K562 (cell line): ENCODE measurements around the gene MRPL48. TPM values are rescaled to one million over a fixed set of nuclear protein-coding genes. Genes with fewer than 3 reads are reported as not detected.
A peak's percentile ranks its signal among the peaks of the same experiment; 100 is the strongest.

Source experiments
- BACH1 ChIP-seq: fragments of 200-800 bp; sonication (Bioruptor generic); IDR thresholded peaks from 2 replicates; pipeline ENCODE4 v1.6.1; 2016; ENCODE audit warnings: missing genetic modification characterization, missing compliant biosample characterization
- GATAD2A ChIP-seq: fragments of 450-650 bp; IDR thresholded peaks from 2 replicates; pipeline ENCODE4 v1.6.1; 2017
- GTF2A2 ChIP-seq: IDR thresholded peaks from 2 replicates; pipeline ENCODE4 v1.6.1; 2016; ENCODE audit warnings: mild to moderate bottlenecking, missing genetic modification characterization, missing compliant biosample characterization
- HNRNPK ChIP-seq: fragments of 200-400 bp; formaldehyde crosslinking; IDR thresholded peaks from one replicate; pipeline ENCODE4 v1.6.1; 2018; ENCODE audit warnings: mild to moderate bottlenecking, low read depth, low read length; ENCODE audit not compliant: poor library complexity, severe bottlenecking
- JUNB ChIP-seq: fragments of 450-650 bp; formaldehyde crosslinking; conservative IDR thresholded peaks from 2 replicates; pipeline ENCODE4 v1.4.0; 2020; ENCODE audit warnings: mild to moderate bottlenecking
- MECOM ChIP-seq: fragments of 250-450 bp; sonication (Bioruptor Pico); IDR thresholded peaks from 2 replicates; pipeline ENCODE4 v1.8.0; 2022; ENCODE audit warnings: inconsistent platforms
- MYC ChIP-seq, 2 experiments: fragments of 250-450 bp in 1 of 2; sonication (Bioruptor Pico) in 1 of 2; IDR thresholded peaks; 2 replicates each; pipeline versions ENCODE4 v1.5.1 to v1.6.1; 2012 to 2021; ENCODE audit warnings: low read depth in 2 of 2, borderline replicate concordance in 1 of 2, improper control_type of control experiment in 1 of 2, low read length in 1 of 2, mild to moderate bottlenecking in 1 of 2, moderate library complexity in 1 of 2
- POU5F1 ChIP-seq: fragments of 150-350 bp; IDR thresholded peaks from 2 replicates; pipeline ENCODE4 v1.6.1; 2014; ENCODE audit warnings: borderline replicate concordance, low read length, low read depth, mild to moderate bottlenecking; ENCODE audit not compliant: partially characterized antibody
- RFX1 ChIP-seq: fragments of 450-650 bp; IDR thresholded peaks from 2 replicates; pipeline ENCODE4 v1.6.1; 2016; ENCODE audit warnings: mild to moderate bottlenecking, moderate library complexity
- TAF15 ChIP-seq: fragments of 200-400 bp; formaldehyde crosslinking; IDR thresholded peaks from 2 replicates; pipeline ENCODE4 v1.6.1; 2017; ENCODE audit warnings: mild to moderate bottlenecking, low read depth, low read length, moderate library complexity
- TAF7 ChIP-seq: fragments of 450-650 bp; IDR thresholded peaks from 2 replicates; pipeline ENCODE4 v1.6.1; 2016; ENCODE audit warnings: missing genetic modification characterization, missing compliant biosample characterization
- TEAD4 ChIP-seq, 2 experiments: sonication (generic) in 1 of 2; formaldehyde crosslinking in 1 of 2; IDR thresholded peaks; 2 replicates each; pipeline versions ENCODE4 v1.6.1 to v1.8.0; 2012 to 2022; ENCODE audit warnings: borderline replicate concordance in 1 of 2, inconsistent platforms in 1 of 2, low read length in 1 of 2, mild to moderate bottlenecking in 1 of 2, missing genetic modification reagents in 1 of 2
- ZSCAN32 ChIP-seq: fragments of 450-650 bp; formaldehyde crosslinking; IDR thresholded peaks from 2 replicates; pipeline ENCODE4 v1.4.0; 2020; ENCODE audit warnings: mild to moderate bottlenecking, moderate library complexity
- polyA plus RNA-seq, 8 experiments: library from polyadenylated mRNA; depleted of rRNA in 4 of 8; stranded (reverse) in 5 of 8; unstranded in 3 of 8; fragments of >200 nt; fragmentation: Nextera tagmentation in 2 of 8; fragmentation: Illumina TruSeq in 1 of 8; extraction: Ambion mirVana in 2 of 8; extraction: Trizol in 1 of 8; gene quantifications; 2 replicates each; pipeline versions ENCODE4 v1.2.1 to v1.2.3, GENCODE V29; 2011 to 2014; ENCODE audit warnings: inconsistent platforms in 1 of 8, missing spikeins in 1 of 8
- total RNA-seq, 7 experiments: library from RNA; depleted of rRNA in 6 of 7; stranded (reverse); fragments of >200 nt in 6 of 7; fragmentation: Illumina TruSeq in 2 of 7; extraction: Trizol in 2 of 7; gene quantifications; 2 replicates each; pipeline versions ENCODE4 v1.2.1 to v1.2.3, GENCODE V29; 2011 to 2021; ENCODE audit warnings: low replicate concordance in 1 of 7
- TF ChIP-seq, protein P1 (sequence below): sonication (generic); formaldehyde crosslinking; IDR thresholded peaks from 2 replicates; pipeline ENCODE4 v1.8.0; 2022; ENCODE audit warnings: mild to moderate bottlenecking, missing genetic modification reagents
- TF ChIP-seq, protein P2 (sequence below): sonication (generic); formaldehyde crosslinking; IDR thresholded peaks from 2 replicates; pipeline ENCODE4 v1.8.1; 2022; ENCODE audit warnings: missing genetic modification reagents
- TF ChIP-seq, protein P3 (sequence below): IDR thresholded peaks from 2 replicates; pipeline ENCODE4 v1.6.1; 2011; ENCODE audit warnings: borderline replicate concordance, low read depth, mild to moderate bottlenecking, moderate library complexity, low read length; ENCODE audit not compliant: insufficient read depth, poor library complexity, severe bottlenecking
- TF ChIP-seq, protein P4 (sequence below): IDR thresholded peaks from 2 replicates; pipeline ENCODE4 v1.6.1; 2011; ENCODE audit not compliant: insufficient read length; ENCODE audit errors: extremely low read depth

The MRPL48 gene
- total and polyA plus RNA-seq, 9 of the 15 experiments (the other 6 are each of a cell fraction or from before 2014, with no cell fraction given), result 66.0 to 237 (median 104) TPM

DNA sequence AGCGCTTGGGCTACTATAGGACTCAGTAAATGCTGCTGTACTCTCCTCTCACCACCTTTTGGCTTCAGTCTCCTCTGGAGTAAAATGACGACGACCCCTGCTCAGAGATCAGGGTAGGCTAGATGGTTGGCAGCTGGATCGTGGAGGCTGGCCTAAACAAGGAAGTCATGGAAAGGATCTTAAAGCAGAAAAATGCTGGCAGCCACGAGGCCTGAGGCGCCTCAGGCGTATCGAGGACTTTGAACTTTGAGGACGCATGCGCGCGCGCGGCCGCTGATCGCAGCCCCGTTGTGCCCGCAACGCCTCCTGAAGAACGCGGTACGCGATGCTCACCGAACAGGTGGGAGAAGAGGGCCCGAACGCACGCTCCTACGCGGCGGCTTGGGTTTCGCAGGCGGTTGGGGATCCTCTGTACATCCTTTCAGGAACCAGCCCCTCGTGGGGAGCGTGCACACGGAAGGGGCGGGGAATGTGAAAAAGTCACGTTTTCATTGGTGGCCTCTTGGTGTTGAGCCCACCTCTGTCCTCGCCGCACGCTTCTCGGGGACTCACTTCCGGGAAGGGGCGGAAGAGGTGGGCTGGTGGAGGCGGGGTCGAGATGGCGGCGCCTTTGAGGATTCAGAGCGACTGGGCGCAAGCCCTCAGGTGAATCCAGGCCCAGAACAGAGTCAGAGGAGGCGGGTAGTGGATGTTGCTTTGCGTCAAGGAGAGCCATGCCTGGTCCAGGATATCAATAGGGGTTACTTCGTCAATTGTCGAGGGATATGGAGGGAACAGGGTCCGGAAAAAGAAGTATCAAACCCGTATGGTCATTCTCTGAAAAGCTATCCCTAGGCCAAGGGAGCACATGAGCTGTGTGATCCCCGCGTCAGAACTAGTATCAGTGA, 89.0 kb downstream of the MRPL48 start, which contains the start of the genes COA4 and PAAF1 (continued):
- TF ChIP-seq, protein P1, sequence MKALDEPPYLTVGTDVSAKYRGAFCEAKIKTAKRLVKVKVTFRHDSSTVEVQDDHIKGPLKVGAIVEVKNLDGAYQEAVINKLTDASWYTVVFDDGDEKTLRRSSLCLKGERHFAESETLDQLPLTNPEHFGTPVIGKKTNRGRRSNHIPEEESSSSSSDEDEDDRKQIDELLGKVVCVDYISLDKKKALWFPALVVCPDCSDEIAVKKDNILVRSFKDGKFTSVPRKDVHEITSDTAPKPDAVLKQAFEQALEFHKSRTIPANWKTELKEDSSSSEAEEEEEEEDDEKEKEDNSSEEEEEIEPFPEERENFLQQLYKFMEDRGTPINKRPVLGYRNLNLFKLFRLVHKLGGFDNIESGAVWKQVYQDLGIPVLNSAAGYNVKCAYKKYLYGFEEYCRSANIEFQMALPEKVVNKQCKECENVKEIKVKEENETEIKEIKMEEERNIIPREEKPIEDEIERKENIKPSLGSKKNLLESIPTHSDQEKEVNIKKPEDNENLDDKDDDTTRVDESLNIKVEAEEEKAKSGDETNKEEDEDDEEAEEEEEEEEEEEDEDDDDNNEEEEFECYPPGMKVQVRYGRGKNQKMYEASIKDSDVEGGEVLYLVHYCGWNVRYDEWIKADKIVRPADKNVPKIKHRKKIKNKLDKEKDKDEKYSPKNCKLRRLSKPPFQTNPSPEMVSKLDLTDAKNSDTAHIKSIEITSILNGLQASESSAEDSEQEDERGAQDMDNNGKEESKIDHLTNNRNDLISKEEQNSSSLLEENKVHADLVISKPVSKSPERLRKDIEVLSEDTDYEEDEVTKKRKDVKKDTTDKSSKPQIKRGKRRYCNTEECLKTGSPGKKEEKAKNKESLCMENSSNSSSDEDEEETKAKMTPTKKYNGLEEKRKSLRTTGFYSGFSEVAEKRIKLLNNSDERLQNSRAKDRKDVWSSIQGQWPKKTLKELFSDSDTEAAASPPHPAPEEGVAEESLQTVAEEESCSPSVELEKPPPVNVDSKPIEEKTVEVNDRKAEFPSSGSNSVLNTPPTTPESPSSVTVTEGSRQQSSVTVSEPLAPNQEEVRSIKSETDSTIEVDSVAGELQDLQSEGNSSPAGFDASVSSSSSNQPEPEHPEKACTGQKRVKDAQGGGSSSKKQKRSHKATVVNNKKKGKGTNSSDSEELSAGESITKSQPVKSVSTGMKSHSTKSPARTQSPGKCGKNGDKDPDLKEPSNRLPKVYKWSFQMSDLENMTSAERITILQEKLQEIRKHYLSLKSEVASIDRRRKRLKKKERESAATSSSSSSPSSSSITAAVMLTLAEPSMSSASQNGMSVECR (CRISPR knock-in tag), result peak; percentile 89
- peak; percentile 59 for TF ChIP-seq TAF7
- TF ChIP-seq, protein P2, sequence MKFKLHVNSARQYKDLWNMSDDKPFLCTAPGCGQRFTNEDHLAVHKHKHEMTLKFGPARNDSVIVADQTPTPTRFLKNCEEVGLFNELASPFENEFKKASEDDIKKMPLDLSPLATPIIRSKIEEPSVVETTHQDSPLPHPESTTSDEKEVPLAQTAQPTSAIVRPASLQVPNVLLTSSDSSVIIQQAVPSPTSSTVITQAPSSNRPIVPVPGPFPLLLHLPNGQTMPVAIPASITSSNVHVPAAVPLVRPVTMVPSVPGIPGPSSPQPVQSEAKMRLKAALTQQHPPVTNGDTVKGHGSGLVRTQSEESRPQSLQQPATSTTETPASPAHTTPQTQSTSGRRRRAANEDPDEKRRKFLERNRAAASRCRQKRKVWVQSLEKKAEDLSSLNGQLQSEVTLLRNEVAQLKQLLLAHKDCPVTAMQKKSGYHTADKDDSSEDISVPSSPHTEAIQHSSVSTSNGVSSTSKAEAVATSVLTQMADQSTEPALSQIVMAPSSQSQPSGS (CRISPR knock-in tag), result no peak
- TF ChIP-seq, protein P3, sequence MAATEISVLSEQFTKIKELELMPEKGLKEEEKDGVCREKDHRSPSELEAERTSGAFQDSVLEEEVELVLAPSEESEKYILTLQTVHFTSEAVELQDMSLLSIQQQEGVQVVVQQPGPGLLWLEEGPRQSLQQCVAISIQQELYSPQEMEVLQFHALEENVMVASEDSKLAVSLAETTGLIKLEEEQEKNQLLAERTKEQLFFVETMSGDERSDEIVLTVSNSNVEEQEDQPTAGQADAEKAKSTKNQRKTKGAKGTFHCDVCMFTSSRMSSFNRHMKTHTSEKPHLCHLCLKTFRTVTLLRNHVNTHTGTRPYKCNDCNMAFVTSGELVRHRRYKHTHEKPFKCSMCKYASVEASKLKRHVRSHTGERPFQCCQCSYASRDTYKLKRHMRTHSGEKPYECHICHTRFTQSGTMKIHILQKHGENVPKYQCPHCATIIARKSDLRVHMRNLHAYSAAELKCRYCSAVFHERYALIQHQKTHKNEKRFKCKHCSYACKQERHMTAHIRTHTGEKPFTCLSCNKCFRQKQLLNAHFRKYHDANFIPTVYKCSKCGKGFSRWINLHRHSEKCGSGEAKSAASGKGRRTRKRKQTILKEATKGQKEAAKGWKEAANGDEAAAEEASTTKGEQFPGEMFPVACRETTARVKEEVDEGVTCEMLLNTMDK, result no peak
- TF ChIP-seq GTF2A2 (tag), result no peak
- no peak for TF ChIP-seq ZSCAN32 (CRISPR knock-in tag)
- TF ChIP-seq, protein P4, sequence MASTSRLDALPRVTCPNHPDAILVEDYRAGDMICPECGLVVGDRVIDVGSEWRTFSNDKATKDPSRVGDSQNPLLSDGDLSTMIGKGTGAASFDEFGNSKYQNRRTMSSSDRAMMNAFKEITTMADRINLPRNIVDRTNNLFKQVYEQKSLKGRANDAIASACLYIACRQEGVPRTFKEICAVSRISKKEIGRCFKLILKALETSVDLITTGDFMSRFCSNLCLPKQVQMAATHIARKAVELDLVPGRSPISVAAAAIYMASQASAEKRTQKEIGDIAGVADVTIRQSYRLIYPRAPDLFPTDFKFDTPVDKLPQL, result no peak
- TF ChIP-seq TAF15, result no peak
- peak; percentile 52; the same call in 1 of the 2 replicates for TF ChIP-seq TEAD4 (IDR thresholded peaks at IDR 0.05; ENCODE audit: low read length)
- peak; percentile 87; the same call in 1 of the 2 replicates for TF ChIP-seq TEAD4 (CRISPR knock-in tag; IDR thresholded peaks at IDR 0.05; ENCODE audit: borderline replicate concordance)
- TF ChIP-seq BACH1 (tag), result no peak
- no peak for TF ChIP-seq HNRNPK
- TF ChIP-seq POU5F1, result no peak
- no peak for TF ChIP-seq MECOM
- TF ChIP-seq MYC (IDR thresholded peaks at IDR 0.05; ENCODE audit: low read depth, low read length), result peak; percentile 95
- TF ChIP-seq MYC (CRISPR knock-in tag; IDR thresholded peaks at IDR 0.05; ENCODE audit: borderline replicate concordance, low read depth), result peak; percentile 88; the same call in 1 of the 2 replicates
- no peak for TF ChIP-seq GATAD2A
- TF ChIP-seq JUNB (CRISPR knock-in tag), result no peak
- TF ChIP-seq RFX1, result no peak
